Left cardiac atrium (tissue), 4 donors: ENCODE results near the gene OR4D1. TPM values are rescaled to one million over a fixed set of nuclear protein-coding genes. Genes with fewer than 3 reads are reported as not detected.

Experiments used
- ATAC-seq, 2 donors: fragments of 200-7000 bp; cut with Tn5 transposase; one replicate each; pipeline ENCODE4 v1.9.1; 2020; ENCODE audit warnings: mild to moderate bottlenecking in 2 of 2, moderate library complexity in 2 of 2
- DNase-seq: peaks from one replicate; pipeline ENCODE4 v3.0.0-alpha.2; 2020
- intact Hi-C, 2 donors: fragments of 100-400 bp; cut with DNase I; formaldehyde crosslinking; loops; one replicate each; pipeline versions ENCODE4 v1.14.1 to v1.15.1; 2022 to 2023
- total RNA-seq, 2 donors: library from RNA; stranded (reverse); fragmentation: NEBNext Ultra II Directional; extraction: Animal tissue kit (Norgen Biotek cat#: 25700); gene quantifications; one replicate each; pipeline ENCODE4 v1.2.1, GENCODE V29; 2021
- donor health status: DM: no; HTN: yes; CAD: no.
- donor health status: DM: no; HTN: yes; CAD: no; lungs with severe emphysema.
- donor health status: DM: yes; HTN: yes; CAD: no.
- donor health status: Dilated cardiomyopathy.

The OR4D1 gene
- total RNA-seq, 2 donors from 2014 or later: not detected

GRCh38 chr17:58187675-58188074, 39.5 kb downstream of the OR4D1 start:
- ATAC-seq (no peak), DNase-seq (no peak)
- intact Hi-C loops: no loop called here

GRCh38 chr17:58189436-58190146, 41.4 kb downstream of the OR4D1 start:
- intact Hi-C loops: no loop called here
- ATAC-seq: peak; percentile 56 to 77
- peak; percentile 62 for DNase-seq

- ATAC-seq (no peak), DNase-seq (no peak)
- intact Hi-C loops: no loop called here
Observed at GRCh38 chr17:58191241-58191896, 43.2 kb downstream of the OR4D1 start.

GRCh38 chr17:58192612-58193011, 44.4 kb downstream of the OR4D1 start, which contains the start of gene EPX:
Gene EPX, plus strand, starts transcription at chr17:58192726. Its CDS starts 121 bp downstream, at chr17:58192847.
- DNase-seq (no peak), ATAC-seq (no peak)
- intact Hi-C loops: no loop called here

- intact Hi-C loops: no loop called here
- no peak for DNase-seq
- no peak for ATAC-seq
Observed at GRCh38 chr17:58193641-58194255, 45.6 kb downstream of the OR4D1 start.

GRCh38 chr17:58195518-58196123, 47.4 kb downstream of the OR4D1 start:
- ATAC-seq (no peak), DNase-seq (no peak)
- intact Hi-C loops: no loop called here

GRCh38 chr17:58196610-58197009, 48.4 kb downstream of the OR4D1 start:
- DNase-seq (no peak), ATAC-seq (no peak)
- intact Hi-C loops: no loop called here

GRCh38 chr17:58200024-58200633, 51.9 kb downstream of the OR4D1 start:
- DNase-seq (peak; percentile 46), ATAC-seq (peak; percentile 47 to 64)
- intact Hi-C loops: no loop called here

- DNase-seq: no peak
Observed at GRCh38 chr17:58202859-58203258, 54.7 kb downstream of the OR4D1 start.

GRCh38 chr17:58204796-58205195, 56.6 kb downstream of the OR4D1 start:
- no peak for DNase-seq
- intact Hi-C loops: no loop called here

More at GRCh38 chr17:58202859-58203258, 54.7 kb downstream of the OR4D1 start:
- ATAC-seq: no peak
- intact Hi-C loops: no loop called here

GRCh38 chr17:58205936-58206335, 57.8 kb downstream of the OR4D1 start:
- ATAC-seq: no peak
- DNase-seq: no peak
- intact Hi-C loops: no loop called here

More at GRCh38 chr17:58204796-58205195, 56.6 kb downstream of the OR4D1 start:
- no peak for ATAC-seq

GRCh38 chr17:58207451-58207850, 59.3 kb downstream of the OR4D1 start:
- intact Hi-C loops: no loop called here
- no peak for ATAC-seq
- no peak for DNase-seq

- DNase-seq (no peak), ATAC-seq (no peak)
- intact Hi-C loops: no loop called here
Observed at GRCh38 chr17:58208344-58208743, 60.2 kb downstream of the OR4D1 start.

Other genes starting within 250 kb of the OR4D1 start
- 10 to 100 TPM; 38.3 to 45.5 TPM for gene CUEDC1, start 193.0 kb upstream of the OR4D1 start, total RNA-seq
- gene VEZF1, start 160.1 kb upstream of the OR4D1 start, total RNA-seq: 10 to 100 TPM; 54.1 to 60.9 TPM
- gene SRSF1, start 141.1 kb upstream of the OR4D1 start, total RNA-seq: 100 to 1,000 TPM; 113 to 137 TPM
- 10 to 100 TPM; 50.5 to 51.0 TPM for gene DYNLL2, start 65.0 kb upstream of the OR4D1 start, total RNA-seq
- not detected for gene OR4D2, start 18.6 kb downstream of the OR4D1 start, total RNA-seq
- not detected for gene EPX, start 44.3 kb downstream of the OR4D1 start, total RNA-seq
- gene MKS1, start 70.9 kb downstream of the OR4D1 start, total RNA-seq: 1 to 10 TPM; 4.5 to 9.0 TPM
- gene LPO, start 90.2 kb downstream of the OR4D1 start, total RNA-seq: not detected
- under 1 TPM; 0.24 to 0.32 TPM for gene MPO, start 132.6 kb downstream of the OR4D1 start, total RNA-seq
- 1 to 10 TPM; 8.8 to 9.0 TPM for gene TSPOAP1, start 180.4 kb downstream of the OR4D1 start, total RNA-seq
- gene SUPT4H1, start 203.8 kb downstream of the OR4D1 start, total RNA-seq: 10 to 100 TPM; 49.4 to 60.6 TPM